ENCODE measurements around the gene SFXN4. TPM values are rescaled to one million over a fixed set of nuclear protein-coding genes. Genes with fewer than 3 reads are reported as not detected.

SFXN4 gene
- total and polyA plus RNA-seq, 2 of the 4 experiments (the other 2 are of a cell fraction): 12.0 to 12.5 TPM

GRCh38 chr10:119149157-119149556, 16.4 kb downstream of the SFXN4 start:
- intact Hi-C loops (cut with micrococcal nuclease) (no loop called here), dilution Hi-C loops (cut with HindIII; ENCODE audit: low sequenced_read_pairs, unreplicated experiment) (no loop called here), in situ Hi-C loops (cut with MboI; ENCODE audit: low sequenced_read_pairs) (no loop called here)
- no peak overlapping the region for H2BK120ac ChIP-seq (ENCODE audit: low read depth, low read length)
- BruUV-seq (replicated peaks): no TSS peak
- no peaks in the 10 kb centered on the region for H3K27me3 ChIP-seq (ENCODE audit: control insufficient read depth, insufficient read depth, low read length)
- H2BK5ac ChIP-seq (ENCODE audit: low read depth, low read length, poor library complexity, severe bottlenecking): no peak overlapping the region
- no peak overlapping the region for H2BK20ac ChIP-seq (ENCODE audit: low read depth, low read length)
- H3K23ac ChIP-seq (ENCODE audit: low read depth, low read length): no peak overlapping the region
- TF ChIP-seq RCOR1 (IDR thresholded peaks at IDR 0.05; ENCODE audit: insufficient replicate concordance, low read length) (no peak), USF2 (IDR thresholded peaks at IDR 0.05; ENCODE audit: low read depth, low read length) (no peak), SMC3 (IDR thresholded peaks at IDR 0.05; ENCODE audit: low read depth, low read length) (no peak), CEBPB (IDR thresholded peaks at IDR 0.05; ENCODE audit: low read depth, low read length) (no peak), MXI1 (IDR thresholded peaks at IDR 0.05; ENCODE audit: borderline replicate concordance, low read depth, low read length) (no peak), CTCF (conservative IDR thresholded peaks at IDR 0.05; ENCODE audit: low read depth, low read length) (no peak), RAD21 (IDR thresholded peaks at IDR 0.05; ENCODE audit: low read length) (no peak), MAZ (IDR thresholded peaks at IDR 0.05; ENCODE audit: borderline replicate concordance, low read depth, low read length) (no peak), BHLHE40 (IDR thresholded peaks at IDR 0.05; ENCODE audit: low read depth, low read length) (no peak), ELK1 (IDR thresholded peaks at IDR 0.05; ENCODE audit: borderline replicate concordance, low read depth, low read length) (no peak), NFE2L2 (IDR thresholded peaks at IDR 0.05; ENCODE audit: low read depth, low read length) (no peak), CHD1 (IDR thresholded peaks at IDR 0.05; ENCODE audit: low read depth, low read length) (no peak)
- H4K5ac ChIP-seq (ENCODE audit: low read depth, low read length): no peak overlapping the region
- peak overlapping the region; percentile 50 for H2AK9ac ChIP-seq (replicated peaks; ENCODE audit: low read depth, low read length, poor library complexity)
- WGBS, 2 experiments (ENCODE audit: extremely low coverage in 2 of 2, insufficient read length in 1 of 2): 100% methylated on average over 3 of the region's 8 CpGs; no CpG with 5 or more reads in 1 of the 2 experiments
- no peak for DNase-seq
- no peak overlapping the region for H3K18ac ChIP-seq (ENCODE audit: low read depth, low read length)
- no peak overlapping the region for H4K91ac ChIP-seq (ENCODE audit: insufficient read depth, low read depth, low read length)
- POLR2A ChIA-PET (ENCODE audit: unreplicated experiment): no interaction called here
- no peak overlapping the region for H2BK15ac ChIP-seq (ENCODE audit: low read depth, low read length)
- no peak overlapping the region; the same call in 1 of the 2 replicates for H3K56ac ChIP-seq (ENCODE audit: extremely low read depth, insufficient read depth, low read length)
- no peaks in the 10 kb centered on the region for H4K20me1 ChIP-seq (ENCODE audit: insufficient read depth, low read length)
- no peaks in the 10 kb centered on the region for H3K9me3 ChIP-seq (ENCODE audit: control insufficient read depth, insufficient read depth, low read length)
- no peak overlapping the region for H3K4me2 ChIP-seq (ENCODE audit: low read depth, low read length)
- peaks cover 17% of the 10 kb centered on the region for H3K36me3 ChIP-seq (ENCODE audit: control insufficient read depth, insufficient read depth, low read length)
- no peaks in the 10 kb centered on the region for H3K4me1 ChIP-seq (ENCODE audit: control insufficient read depth, insufficient read depth, low read length)
- no peak overlapping the region for H3K9ac ChIP-seq (ENCODE audit: low read depth, low read length)
- H4K8ac ChIP-seq (ENCODE audit: low read depth in 2 of 2, low read length in 2 of 2): no peak overlapping the region
- no peak overlapping the region for H2AK5ac ChIP-seq (ENCODE audit: low read depth, low read length)
- no peak overlapping the region for H3K4me3 ChIP-seq (ENCODE audit: insufficient read depth, low read depth, low read length)
- H2AFZ ChIP-seq (replicated peaks; ENCODE audit: low read length, poor library complexity): no peak overlapping the region
- H3K27ac ChIP-seq (ENCODE audit: insufficient read depth, low read length): no peak overlapping the region
- no peaks in the 10 kb centered on the region for H3K79me1 ChIP-seq (ENCODE audit: low read depth in 1 of 2, low read length in 2 of 2)
- no peak for ATAC-seq (ENCODE audit: low read depth)
- CTCF ChIA-PET: no interaction called here
- H3K4ac ChIP-seq (ENCODE audit: low read depth, low read length): no peak overlapping the region
- H3K9me1 ChIP-seq (ENCODE audit: insufficient read depth, low read length): no peaks in the 10 kb centered on the region; the same call in 1 of the 2 replicates
- H3K14ac ChIP-seq (replicated peaks; ENCODE audit: low read depth, low read length): no peak overlapping the region

All from IMR-90 (cell line).